Stimulated activated naive B cell treated with anti-CD40 and anti-IgM and Interleukin-4, amounts not matched to agents 10 μg/mL and 1 μg/mL and 100 μg/mL, for 72 hours (primary cell): Measurements from ENCODE around the gene SNX32.
A peak's percentile ranks its signal among the peaks of the same experiment; 100 is the strongest.

Experiments
- ATAC-seq, 2 donors: fragments of 150-1000 bp; cut with Tn5 transposase; replicated peaks; 2 replicates each; pipeline ENCODE4 v1.10.0; 2021; ENCODE audit warnings: moderate library complexity in 1 of 2
- DNase-seq: peaks from one replicate; pipeline ENCODE4 v3.0.0; 2021
- H3K27ac Mint-ChIP-seq: one replicate; pipeline ENCODE4 v1.8.0; 2022; ENCODE audit warnings: mild to moderate bottlenecking, mixed read lengths
- H3K27me3 Mint-ChIP-seq, 2 donors: one replicate each; pipeline ENCODE4 v1.8.0; 2022; ENCODE audit warnings: mixed read lengths in 2 of 2
- H3K36me3 Mint-ChIP-seq, 2 donors: one replicate each; pipeline ENCODE4 v1.8.0; 2022; ENCODE audit warnings: mixed read lengths in 2 of 2, mild to moderate bottlenecking in 1 of 2
- H3K4me1 Mint-ChIP-seq, 2 donors: one replicate each; pipeline ENCODE4 v1.8.0; 2022; ENCODE audit warnings: mixed read lengths in 2 of 2, mild to moderate bottlenecking in 1 of 2
- H3K4me3 Mint-ChIP-seq, 2 donors: one replicate each; pipeline ENCODE4 v1.8.0; 2022; ENCODE audit warnings: mild to moderate bottlenecking in 2 of 2, mixed read lengths in 2 of 2, moderate library complexity in 1 of 2
- H3K9me3 Mint-ChIP-seq, 2 donors: one replicate each; pipeline ENCODE4 v1.8.0; 2022; ENCODE audit warnings: mixed read lengths in 2 of 2, mild to moderate bottlenecking in 1 of 2

Gene SNX32

GRCh38 chr11:65792456-65792855, 41.3 kb upstream of the SNX32 start:
- Mint-ChIP-seq H3K27me3 (peaks cover 41 to 55% of the 10 kb centered on the region in 2 donors), H3K9me3 (no peaks in the 10 kb centered on the region), H3K4me3 (no peak overlapping the region), H3K36me3 (no peaks in the 10 kb centered on the region), H3K27ac (no peak overlapping the region), H3K4me1 (peaks cover 19 to 31% of the 10 kb centered on the region in 2 donors)
- DNase-seq (no peak), ATAC-seq (no peak)

DNA sequence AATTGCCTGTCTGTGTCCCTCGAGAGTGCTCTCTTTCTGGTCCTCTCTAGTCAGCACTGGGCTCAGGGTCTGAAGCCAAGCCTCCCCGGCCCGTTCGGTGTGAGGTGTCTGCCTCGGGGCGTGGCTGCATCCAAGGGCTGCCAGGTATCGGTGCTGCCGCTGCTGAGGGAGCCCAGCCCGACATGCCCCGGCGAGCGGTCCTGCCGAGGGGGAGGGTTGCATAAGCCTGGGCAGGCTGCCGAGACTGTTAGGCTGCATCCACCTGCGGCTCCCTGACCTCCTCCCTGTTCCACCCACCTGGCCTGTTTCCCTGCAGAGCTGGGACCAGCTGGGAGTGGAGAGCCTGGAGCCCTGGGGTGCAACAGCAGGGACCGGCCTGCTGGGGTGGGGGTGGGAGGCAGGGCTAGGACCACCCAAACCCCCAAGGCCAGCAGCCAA, 40.6 kb upstream of the SNX32 start:
- Mint-ChIP-seq H3K9me3 (no peaks in the 10 kb centered on the region), H3K36me3 (no peaks in the 10 kb centered on the region), H3K27me3 (peaks cover 42 to 57% of the 10 kb centered on the region in 2 donors), H3K4me1 (peaks cover 17 to 26% of the 10 kb centered on the region in 2 donors), H3K27ac (no peak overlapping the region), H3K4me3 (no peak overlapping the region)
- ATAC-seq (no peak), DNase-seq (no peak)

DNA sequence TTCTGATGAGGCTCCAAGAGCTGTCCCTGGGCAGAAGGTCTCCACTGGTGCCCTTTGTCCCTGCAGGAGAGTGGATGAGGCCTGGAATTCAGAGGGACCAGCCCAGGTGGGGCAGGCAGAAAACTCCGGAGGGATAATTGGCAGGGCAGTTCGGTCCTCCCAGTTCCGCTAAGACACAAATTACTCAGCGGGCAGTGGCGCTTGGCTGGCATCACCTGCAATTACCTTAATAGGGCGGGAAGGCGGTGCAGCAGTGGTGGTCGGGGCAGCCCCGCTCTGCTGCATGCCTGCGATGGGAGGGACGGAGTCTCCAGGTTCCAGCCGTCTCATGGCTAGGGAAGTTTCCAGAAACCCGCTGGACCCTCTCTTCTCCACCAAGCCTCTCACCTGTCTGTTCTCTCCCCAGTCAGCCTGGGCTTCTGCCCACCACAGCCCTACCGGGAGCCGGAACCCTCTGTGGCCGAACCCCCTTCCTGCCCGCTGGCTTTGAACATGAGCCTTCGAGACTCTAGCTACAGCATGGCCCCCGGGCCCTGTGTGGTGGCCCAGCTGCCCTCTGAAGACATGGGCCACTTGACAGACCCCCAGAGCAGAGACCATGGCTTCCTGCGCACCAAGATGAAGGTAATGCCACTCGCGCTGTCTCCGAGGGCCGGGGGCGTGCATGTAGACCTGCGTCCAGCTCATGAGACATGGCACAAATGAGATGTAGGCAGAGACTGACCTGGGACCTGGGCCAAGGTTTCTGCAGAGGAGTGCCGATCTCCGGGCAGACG, 40.0 kb upstream of the SNX32 start:
- Mint-ChIP-seq H3K27ac (no peak overlapping the region), H3K36me3 (no peaks in the 10 kb centered on the region), H3K4me3 (no peak overlapping the region), H3K4me1 (peaks cover 14 to 20% of the 10 kb centered on the region in 2 donors), H3K27me3 (peaks cover 40 to 57% of the 10 kb centered on the region in 2 donors), H3K9me3 (no peaks in the 10 kb centered on the region)
- DNase-seq (no peak), ATAC-seq (no peak)

GRCh38 chr11:65794570-65795510, 38.9 kb upstream of the SNX32 start:
- DNase-seq, result no peak
- no peak for ATAC-seq

GRCh38 chr11:65796726-65797601, 36.8 kb upstream of the SNX32 start:
- Mint-ChIP-seq H3K27me3 (peaks cover 38 to 60% of the 10 kb centered on the region in 2 donors), H3K27ac (no peak overlapping the region), H3K4me1 (peaks cover 5% of the 10 kb centered on the region in 2 donors), H3K36me3 (no peaks in the 10 kb centered on the region), H3K4me3 (no peak overlapping the region), H3K9me3 (no peaks in the 10 kb centered on the region)
- DNase-seq (no peak), ATAC-seq (no peak)

More at GRCh38 chr11:65794570-65795510, 38.9 kb upstream of the SNX32 start:
- Mint-ChIP-seq H3K36me3 (no peaks in the 10 kb centered on the region), H3K27me3 (peaks cover 34 to 52% of the 10 kb centered on the region in 2 donors), H3K4me3 (no peak overlapping the region), H3K9me3 (no peaks in the 10 kb centered on the region), H3K27ac (peak overlapping the region; percentile 47), H3K4me1 (peaks cover 14 to 16% of the 10 kb centered on the region in 2 donors)

DNA sequence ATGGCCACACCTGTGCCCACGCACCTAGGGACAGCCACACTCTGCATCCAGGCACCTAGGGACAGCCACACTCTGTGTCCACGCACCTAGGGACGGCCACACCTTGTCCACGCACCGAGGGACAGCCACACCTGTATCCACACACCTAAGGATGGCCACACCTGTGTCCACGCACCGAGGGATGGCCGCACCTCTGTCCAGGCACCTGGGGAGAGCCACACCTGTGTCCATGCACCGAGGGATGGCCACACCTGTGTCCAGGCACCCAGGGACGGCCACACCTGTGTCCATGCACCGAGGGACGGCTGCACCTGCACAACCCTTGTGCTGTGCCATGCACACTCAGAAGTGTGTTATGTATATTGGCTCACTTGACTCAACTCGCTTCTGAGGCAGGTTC, 36.1 kb upstream of the SNX32 start:
- peaks cover 2 to 3% of the 10 kb centered on the region in 2 donors for H3K4me1 Mint-ChIP-seq
- H3K27ac Mint-ChIP-seq, result no peak overlapping the region
- H3K36me3 Mint-ChIP-seq, result no peaks in the 10 kb centered on the region
- no peak overlapping the region for H3K4me3 Mint-ChIP-seq
- no peak for DNase-seq
- no peak for ATAC-seq
- H3K27me3 Mint-ChIP-seq, result peaks cover 40 to 64% of the 10 kb centered on the region in 2 donors
- no peaks in the 10 kb centered on the region for H3K9me3 Mint-ChIP-seq

- no peaks in the 10 kb centered on the region for H3K36me3 Mint-ChIP-seq
- no peaks in the 10 kb centered on the region for H3K9me3 Mint-ChIP-seq
- H3K27me3 Mint-ChIP-seq, result peaks cover 51 to 75% of the 10 kb centered on the region in 2 donors
- no peak for ATAC-seq
- H3K27ac Mint-ChIP-seq, result no peak overlapping the region
- no peak overlapping the region for H3K4me3 Mint-ChIP-seq
- peaks cover 6 to 10% of the 10 kb centered on the region in 2 donors for H3K4me1 Mint-ChIP-seq
- DNase-seq, result no peak
Measured at GRCh38 chr11:65798882-65799281, 34.9 kb upstream of the SNX32 start.

DNA sequence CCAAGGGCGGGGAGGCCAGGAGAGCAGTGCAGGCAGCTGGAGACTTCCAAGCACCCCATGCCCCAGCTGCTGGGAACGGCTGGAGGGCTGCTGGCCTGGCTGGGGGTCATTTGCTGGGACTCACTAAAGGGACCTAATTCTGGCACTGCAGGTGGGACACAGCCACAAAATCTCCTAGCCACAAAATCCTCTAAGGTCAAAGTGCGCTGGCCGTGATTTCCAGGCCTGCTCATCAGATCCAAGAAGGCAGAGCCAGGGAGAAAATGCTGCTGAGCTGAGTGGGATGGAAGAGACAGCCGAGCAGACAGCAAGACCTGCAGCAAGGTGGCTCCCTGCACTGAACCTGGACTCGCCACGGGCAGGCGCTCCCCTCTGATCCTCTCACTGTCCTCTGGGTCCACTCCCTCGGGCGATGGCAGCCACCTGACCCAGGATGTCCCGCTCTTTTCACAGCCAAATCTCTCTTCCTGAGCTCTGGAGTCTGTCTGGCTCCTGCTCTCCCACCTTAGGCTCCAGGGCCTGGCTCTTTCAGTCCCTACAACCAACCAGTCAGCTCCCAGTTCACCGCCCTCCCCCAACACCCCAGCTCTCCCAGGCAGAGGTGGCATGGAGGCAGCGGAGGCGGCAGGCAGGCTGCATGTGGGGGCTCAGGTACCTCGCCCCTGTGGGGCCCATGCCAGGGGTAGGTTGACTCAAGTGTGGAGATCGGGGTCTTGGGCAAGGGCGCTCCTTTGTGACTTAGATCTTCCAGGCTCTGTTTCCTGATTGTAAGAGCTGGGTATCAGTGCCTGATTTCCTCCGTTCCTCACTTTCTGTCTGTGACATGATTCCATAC, 32.4 kb upstream of the SNX32 start:
- no peaks in the 10 kb centered on the region for H3K36me3 Mint-ChIP-seq
- no peak for ATAC-seq
- H3K27me3 Mint-ChIP-seq, result peaks cover 47 to 66% of the 10 kb centered on the region in 2 donors
- DNase-seq, result no peak
- no peak overlapping the region for H3K4me3 Mint-ChIP-seq
- H3K27ac Mint-ChIP-seq, result no peak overlapping the region
- H3K4me1 Mint-ChIP-seq, result peaks cover 6 to 10% of the 10 kb centered on the region in 2 donors
- no peaks in the 10 kb centered on the region for H3K9me3 Mint-ChIP-seq

DNA sequence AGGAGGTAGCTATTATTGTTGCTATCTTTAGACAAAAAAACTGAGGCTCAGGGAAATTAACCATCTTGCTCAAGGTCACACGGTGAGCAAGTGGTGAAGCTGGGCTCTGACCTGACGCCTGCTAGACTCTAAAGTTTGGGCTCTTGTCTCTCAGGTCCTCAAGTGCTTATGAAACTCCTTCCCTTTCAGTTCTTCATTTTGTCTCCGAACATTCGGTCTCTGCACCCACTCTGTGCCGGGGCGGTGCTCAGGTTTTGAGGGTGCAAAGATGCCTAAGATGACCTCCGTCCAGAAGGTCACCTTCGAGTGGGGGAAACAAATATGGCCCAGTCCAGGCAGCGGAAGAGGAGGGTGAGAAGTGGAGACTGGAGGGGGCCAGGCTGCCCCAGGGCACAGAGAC, 30.9 kb upstream of the SNX32 start:
- Mint-ChIP-seq H3K27me3 (peaks cover 44 to 54% of the 10 kb centered on the region in 2 donors), H3K4me3 (no peak overlapping the region), H3K4me1 (peaks cover 6 to 10% of the 10 kb centered on the region in 2 donors), H3K36me3 (no peaks in the 10 kb centered on the region), H3K9me3 (no peaks in the 10 kb centered on the region), H3K27ac (no peak overlapping the region)
- DNase-seq, result no peak
- peak; percentile 92 to 96 for ATAC-seq

GRCh38 chr11:65803797-65804492, 29.8 kb upstream of the SNX32 start:
- peaks cover 41 to 49% of the 10 kb centered on the region in 2 donors for H3K27me3 Mint-ChIP-seq
- no peak for ATAC-seq

DNA sequence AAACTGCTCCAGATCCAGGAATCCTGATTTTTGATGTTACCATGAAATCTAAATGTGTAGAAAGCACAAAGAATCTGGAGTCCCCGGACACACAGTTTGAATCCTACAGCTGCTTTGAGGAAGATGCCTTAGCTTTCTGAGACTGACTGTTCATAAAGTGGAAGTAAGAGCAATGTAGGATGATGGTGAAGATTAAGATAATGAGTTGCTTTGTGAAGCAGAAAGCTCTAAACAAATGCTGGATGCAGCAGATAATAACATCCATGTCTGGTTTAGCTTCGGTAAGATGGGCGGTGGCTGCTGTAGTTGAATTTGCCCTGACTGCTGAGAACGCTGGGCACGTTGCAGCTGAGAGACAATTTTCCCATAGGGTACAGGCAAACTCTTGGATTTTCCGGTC, 26.8 kb upstream of the SNX32 start:
- H3K27ac Mint-ChIP-seq, result no peak overlapping the region
- peaks cover 26 to 27% of the 10 kb centered on the region in 2 donors for H3K27me3 Mint-ChIP-seq
- peaks cover 10% of the 10 kb centered on the region in 2 donors for H3K4me1 Mint-ChIP-seq
- H3K4me3 Mint-ChIP-seq, result no peak overlapping the region
- H3K36me3 Mint-ChIP-seq, result no peaks in the 10 kb centered on the region
- no peaks in the 10 kb centered on the region for H3K9me3 Mint-ChIP-seq
- no peak for ATAC-seq
- no peak for DNase-seq

More at GRCh38 chr11:65803797-65804492, 29.8 kb upstream of the SNX32 start:
- Mint-ChIP-seq H3K36me3 (no peaks in the 10 kb centered on the region), H3K4me1 (peaks cover 6 to 10% of the 10 kb centered on the region in 2 donors), H3K9me3 (no peaks in the 10 kb centered on the region), H3K4me3 (no peak overlapping the region), H3K27ac (no peak overlapping the region)
- no peak for DNase-seq

DNA sequence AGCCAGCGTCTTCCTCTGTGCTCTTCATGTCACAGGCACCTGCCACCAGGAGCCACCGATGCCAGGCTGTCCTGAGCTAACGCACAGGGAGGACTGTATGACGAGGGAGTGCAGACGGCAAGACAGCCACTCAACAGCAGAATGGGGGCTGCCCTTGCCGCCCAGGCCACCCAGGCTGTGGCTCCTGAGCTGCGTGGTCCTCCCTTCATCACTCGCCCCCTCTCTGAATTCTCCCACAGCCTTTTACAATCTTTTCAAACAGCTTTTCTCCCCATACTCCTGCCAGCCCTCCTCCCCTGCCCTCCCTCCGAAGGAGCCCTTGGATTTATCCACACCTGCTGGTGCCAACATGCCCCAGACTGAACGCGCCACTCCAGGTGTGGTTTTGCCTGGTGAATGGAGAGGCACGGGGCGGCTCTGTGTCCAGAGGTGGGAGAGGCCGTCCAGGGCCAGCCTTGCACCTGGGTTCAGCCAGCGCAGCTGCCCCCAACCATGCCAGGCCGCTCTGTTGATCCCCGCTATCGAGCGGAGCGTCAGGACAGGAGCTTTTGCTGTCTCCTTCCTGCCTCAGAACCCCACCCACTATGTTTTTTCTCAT, 24.9 kb upstream of the SNX32 start:
- Mint-ChIP-seq H3K36me3 (no peaks in the 10 kb centered on the region), H3K4me1 (peaks cover 0 to 5% of the 10 kb centered on the region in 2 donors), H3K27ac (no peak overlapping the region), H3K9me3 (no peaks in the 10 kb centered on the region), H3K4me3 (no peak overlapping the region), H3K27me3 (peaks cover 13 to 14% of the 10 kb centered on the region in 2 donors)
- ATAC-seq, result no peak
- no peak for DNase-seq
